SKM-1 treated with dmso at 0.1 percent for 144 hours (cell line): ENCODE data around the gene FADS6.
A peak's percentile ranks its signal among the peaks of the same experiment; 100 is the strongest.
"Not testable (repeated sequence)": the region's sequence is repeated elsewhere in the genome, so short reads cannot be mapped to it uniquely, and the experiment has no call there.

Experiments used
- DNase-seq: peaks from one replicate; lab custom pipeline; 2025; ENCODE audit not compliant: unreplicated experiment; lab: John Stamatoyannopoulos, UW

The FADS6 gene

GRCh38 chr17:74921026-74921681 is 27.7 kb upstream of the FADS6 start:
- no peak for DNase-seq

GRCh38 chr17:74920642-74921025 is 27.2 kb upstream of the FADS6 start:
- no peak for DNase-seq

- DNase-seq = no peak
Observed at GRCh38 chr17:74920306-74920620, 26.8 kb upstream of the FADS6 start.

- DNase-seq = no peak
Observed at GRCh38 chr17:74919440-74920305, 26.2 kb upstream of the FADS6 start.

- no peak for DNase-seq
Observed at GRCh38 chr17:74918906-74919305, 25.5 kb upstream of the FADS6 start.

GRCh38 chr17:74917430-74917829 is 24.0 kb upstream of the FADS6 start:
- peak; percentile 33 for DNase-seq

- DNase-seq = no peak
Observed at GRCh38 chr17:74916851-74917199, 23.4 kb upstream of the FADS6 start.

- DNase-seq = no peak
Observed at GRCh38 chr17:74916136-74916850, 22.9 kb upstream of the FADS6 start.

GRCh38 chr17:74911423-74911822 is 18.0 kb upstream of the FADS6 start:
- DNase-seq = not testable (repeated sequence)

- not testable (repeated sequence) for DNase-seq
Observed at GRCh38 chr17:74909097-74909496, 15.7 kb upstream of the FADS6 start.

GRCh38 chr17:74907012-74907411 is 13.6 kb upstream of the FADS6 start:
- no peak for DNase-seq

GRCh38 chr17:74906214-74906793 is 12.9 kb upstream of the FADS6 start:
- DNase-seq = not testable (repeated sequence)

- no peak for DNase-seq
Observed at GRCh38 chr17:74904687-74905409, 11.4 kb upstream of the FADS6 start.

- DNase-seq = no peak
Observed at GRCh38 chr17:74903671-74904070, 10.2 kb upstream of the FADS6 start.

- DNase-seq = no peak
Observed at GRCh38 chr17:74903034-74903433, 9.6 kb upstream of the FADS6 start.

GRCh38 chr17:74901353-74902135 is 8.1 kb upstream of the FADS6 start:
- DNase-seq = no peak

GRCh38 chr17:74900208-74900607 is 6.8 kb upstream of the FADS6 start:
- DNase-seq = no peak

GRCh38 chr17:74898376-74898946 is 5.0 kb upstream of the FADS6 start:
- DNase-seq = no peak

- no peak for DNase-seq
Observed at GRCh38 chr17:74893936-74894671, 671 bp upstream of the FADS6 start.
